Neutrophil (primary cell): ENCODE data around the gene ZNF248.
"Not testable (repeated sequence)": the region's sequence is repeated elsewhere in the genome, so short reads cannot be mapped to it uniquely, and the experiment has no call there.

ENCODE experiments used
- H3K27ac ChIP-seq: fragments of 200-600 bp; sonication (generic); 2 replicates; pipeline ENCODE4 v1.5.1; 2016; ENCODE audit warnings: mild to moderate bottlenecking, moderate library complexity
- H3K27me3 ChIP-seq: fragments of 200-600 bp; sonication (generic); 2 replicates; pipeline ENCODE4 v1.6.0; 2016; ENCODE audit warnings: mild to moderate bottlenecking
- H3K36me3 ChIP-seq: fragments of 200-600 bp; sonication (generic); 2 replicates; pipeline ENCODE4 v1.5.1; 2017
- H3K4me1 ChIP-seq, 2 experiments: fragments of 200-600 bp in 1 of 2; sonication (generic) in 1 of 2; 1 replicate in 1 of 2; 2 replicates in 1 of 2; pipeline versions ENCODE4 v1.5.1 to v1.6.1; 2013 to 2016; ENCODE audit warnings: low read depth in 1 of 2, low read length in 1 of 2, mild to moderate bottlenecking in 1 of 2, moderate library complexity in 1 of 2; ENCODE audit not compliant: control insufficient read depth in 1 of 2, insufficient read depth in 1 of 2
- H3K4me3 ChIP-seq, 2 experiments: fragments of 200-600 bp in 1 of 2; sonication (generic) in 1 of 2; 1 replicate in 1 of 2; 2 replicates in 1 of 2; pipeline ENCODE4 v1.5.1; 2013 to 2016; ENCODE audit warnings: low read depth in 1 of 2, low read length in 1 of 2, mild to moderate bottlenecking in 1 of 2, moderate library complexity in 1 of 2
- H3K9me3 ChIP-seq: fragments of 200-600 bp; sonication (generic); 2 replicates; pipeline ENCODE4 v1.5.1; 2016
- TF ChIP-seq, protein P1 (sequence below): fragments of 200-600 bp; sonication (generic); IDR thresholded peaks from 2 replicates; pipeline ENCODE4 v1.5.1; 2016; ENCODE audit warnings: antibody characterized with exemption

ZNF248 gene

DNA sequence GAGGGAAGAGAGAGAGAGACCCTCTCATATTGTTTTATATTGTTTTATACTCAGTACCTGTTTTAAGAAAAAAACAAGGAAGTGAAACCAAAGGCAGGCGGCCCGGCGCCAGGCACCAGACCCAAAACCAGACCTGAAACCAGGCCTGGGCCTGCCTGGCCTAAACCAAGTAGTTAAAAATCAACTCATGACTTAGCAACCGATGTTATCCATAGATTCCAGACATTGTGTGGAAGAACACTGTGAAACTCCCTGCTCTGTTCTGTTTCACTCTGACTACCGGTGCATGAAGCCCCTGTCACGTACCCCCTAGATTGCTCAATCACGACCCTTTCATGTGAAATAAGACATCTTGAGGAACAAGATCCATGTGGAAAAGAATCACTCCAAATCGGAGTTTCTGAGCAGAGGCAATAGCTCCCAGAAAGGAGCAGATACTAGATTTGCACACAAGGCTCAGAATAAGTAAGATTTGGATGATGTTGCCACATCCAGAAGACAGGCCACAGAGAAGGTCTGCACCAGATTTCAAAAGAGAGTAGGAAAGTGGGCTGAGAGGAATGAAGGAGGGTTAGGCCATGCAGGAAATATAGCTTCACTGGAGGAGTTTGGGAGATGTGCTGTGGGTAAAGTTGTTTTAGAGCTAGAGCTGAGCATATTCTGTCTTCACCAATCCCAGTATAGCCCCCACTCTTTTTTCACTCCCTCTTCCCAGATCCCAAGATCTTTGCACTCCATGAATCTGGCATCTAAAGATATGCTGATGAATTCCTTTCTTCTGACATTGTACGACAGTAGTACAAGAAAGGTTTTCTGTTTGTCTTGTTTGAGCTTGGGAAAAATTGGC lies 8.8 kb upstream of the ZNF248 start:
- Histone ChIP-seq H3K27me3 (no peaks in the 10 kb centered on the region), H3K36me3 (no peaks in the 10 kb centered on the region), H3K4me3 (no peak overlapping the region), H3K4me1 (no peaks in the 10 kb centered on the region), H3K9me3 (no peaks in the 10 kb centered on the region), H3K27ac (no peak overlapping the region)
- TF ChIP-seq, protein P1, sequence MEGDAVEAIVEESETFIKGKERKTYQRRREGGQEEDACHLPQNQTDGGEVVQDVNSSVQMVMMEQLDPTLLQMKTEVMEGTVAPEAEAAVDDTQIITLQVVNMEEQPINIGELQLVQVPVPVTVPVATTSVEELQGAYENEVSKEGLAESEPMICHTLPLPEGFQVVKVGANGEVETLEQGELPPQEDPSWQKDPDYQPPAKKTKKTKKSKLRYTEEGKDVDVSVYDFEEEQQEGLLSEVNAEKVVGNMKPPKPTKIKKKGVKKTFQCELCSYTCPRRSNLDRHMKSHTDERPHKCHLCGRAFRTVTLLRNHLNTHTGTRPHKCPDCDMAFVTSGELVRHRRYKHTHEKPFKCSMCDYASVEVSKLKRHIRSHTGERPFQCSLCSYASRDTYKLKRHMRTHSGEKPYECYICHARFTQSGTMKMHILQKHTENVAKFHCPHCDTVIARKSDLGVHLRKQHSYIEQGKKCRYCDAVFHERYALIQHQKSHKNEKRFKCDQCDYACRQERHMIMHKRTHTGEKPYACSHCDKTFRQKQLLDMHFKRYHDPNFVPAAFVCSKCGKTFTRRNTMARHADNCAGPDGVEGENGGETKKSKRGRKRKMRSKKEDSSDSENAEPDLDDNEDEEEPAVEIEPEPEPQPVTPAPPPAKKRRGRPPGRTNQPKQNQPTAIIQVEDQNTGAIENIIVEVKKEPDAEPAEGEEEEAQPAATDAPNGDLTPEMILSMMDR: no peak

DNA sequence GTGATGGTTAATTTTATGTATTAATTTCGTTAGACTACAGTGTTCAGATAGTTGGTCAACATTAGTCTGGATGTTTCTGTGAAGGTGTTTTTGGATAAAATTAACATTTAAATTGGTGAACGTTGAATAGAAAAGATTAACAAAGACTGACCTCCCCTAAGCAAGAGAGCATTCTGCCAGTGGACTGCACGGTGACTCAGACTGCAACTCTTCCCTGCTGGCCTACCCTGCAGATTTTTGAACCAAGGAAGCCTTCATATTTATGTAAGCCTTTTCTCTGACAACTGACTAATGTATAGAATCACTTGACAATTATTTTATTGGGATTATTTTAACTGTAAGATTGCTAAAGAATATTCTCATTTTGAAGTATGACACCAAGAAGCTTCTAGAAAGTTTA lies 7.9 kb upstream of the ZNF248 start:
- TF ChIP-seq, protein P1: no peak
- Histone ChIP-seq H3K4me1 (no peaks in the 10 kb centered on the region), H3K27ac (no peak overlapping the region), H3K27me3 (no peaks in the 10 kb centered on the region), H3K36me3 (no peaks in the 10 kb centered on the region), H3K4me3 (no peak overlapping the region), H3K9me3 (no peaks in the 10 kb centered on the region)

DNA sequence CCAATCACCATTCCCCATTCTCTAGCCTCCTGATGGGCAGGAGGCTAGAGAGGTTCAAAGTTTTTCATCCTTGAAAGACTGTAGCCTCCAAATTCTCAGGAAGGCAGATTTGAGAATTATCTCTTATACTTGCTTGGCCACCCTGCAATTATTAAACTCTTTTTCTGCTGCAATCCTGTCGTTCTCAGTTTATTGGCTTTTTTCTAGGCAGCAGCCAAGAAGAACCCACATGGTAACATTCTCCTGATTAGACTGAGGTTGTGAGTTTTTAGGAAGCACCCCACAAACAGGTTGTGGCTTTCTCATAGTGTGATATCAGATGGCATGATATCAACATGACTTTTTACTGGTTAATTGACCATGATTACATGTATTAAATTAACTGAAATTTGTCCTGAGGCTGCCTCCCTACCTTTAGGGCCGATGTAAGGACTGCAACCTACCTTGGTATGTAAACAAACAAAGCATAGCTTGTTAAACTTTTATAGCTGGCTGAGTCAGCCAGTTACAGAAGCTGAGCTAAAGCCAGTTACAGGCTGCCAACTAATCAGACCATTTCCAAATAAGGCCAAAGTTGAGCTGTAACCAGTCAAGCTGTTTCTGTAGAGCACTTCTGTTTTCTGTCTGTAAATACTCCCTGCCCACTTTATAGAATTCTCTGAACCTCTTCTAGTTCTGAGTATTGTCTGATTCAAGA lies 3.2 kb upstream of the ZNF248 start:
- H3K4me1 ChIP-seq: peaks cover 14% of the 10 kb centered on the region in 2 experiments
- H3K4me3 ChIP-seq: no peak overlapping the region
- no peaks in the 10 kb centered on the region for H3K36me3 ChIP-seq
- H3K27me3 ChIP-seq: peaks cover 11% of the 10 kb centered on the region
- no peaks in the 10 kb centered on the region for H3K9me3 ChIP-seq
- H3K27ac ChIP-seq: no peak overlapping the region
- TF ChIP-seq, protein P1: no peak

DNA sequence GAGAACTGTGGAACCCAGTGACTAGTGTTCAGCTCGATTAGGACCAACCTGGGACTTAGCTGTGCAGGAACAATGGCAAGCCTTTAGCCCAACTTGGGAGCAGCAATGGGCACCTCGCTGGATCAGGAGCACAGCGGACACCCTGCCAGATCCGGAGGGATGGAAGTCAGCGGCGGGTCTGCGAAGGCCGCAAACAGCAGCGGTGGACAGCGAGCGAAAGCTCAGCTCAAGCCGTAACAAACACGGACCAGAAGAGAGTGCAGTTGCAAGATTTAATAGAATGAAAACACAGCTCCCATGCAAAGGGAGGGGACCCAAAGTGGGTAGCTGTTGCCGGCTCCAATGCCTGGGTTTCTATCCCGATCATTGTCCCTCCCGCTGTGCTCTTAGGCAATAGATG lies 1.9 kb upstream of the ZNF248 start:
- not testable (repeated sequence) for H3K36me3 ChIP-seq, H3K4me3 ChIP-seq, H3K27ac ChIP-seq, H3K9me3 ChIP-seq
- H3K4me1 ChIP-seq: peaks cover 14% of the 10 kb centered on the region in 2 experiments
- H3K27me3 ChIP-seq: peaks cover 11% of the 10 kb centered on the region

DNA sequence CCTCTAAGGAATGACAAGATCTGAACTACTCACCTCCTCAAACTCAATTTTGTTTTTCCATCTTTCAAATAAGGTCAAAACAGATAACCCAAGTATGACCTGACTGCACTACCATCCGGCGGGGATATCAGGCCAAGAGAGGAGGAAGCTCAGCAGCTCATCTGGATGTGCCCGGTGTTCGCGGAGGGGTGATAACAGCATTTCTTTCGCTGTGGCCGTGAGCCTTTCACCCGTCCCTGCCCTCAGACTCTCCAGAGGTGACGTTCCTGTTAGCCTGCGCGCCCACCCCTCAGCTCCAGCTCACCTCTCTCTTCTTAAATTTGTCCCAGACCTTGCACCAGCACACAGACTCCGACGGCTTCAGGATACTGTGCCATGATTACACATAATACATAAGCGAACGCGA lies 526 bp downstream of the ZNF248 start:
- peak overlapping the region; percentile 65 for H3K27ac ChIP-seq
- no peaks in the 10 kb centered on the region for H3K9me3 ChIP-seq
- H3K4me1 ChIP-seq: peaks cover 14% of the 10 kb centered on the region in 2 experiments
- no peaks in the 10 kb centered on the region for H3K36me3 ChIP-seq
- H3K4me3 ChIP-seq: peak overlapping the region; percentile 87 to 99
- peaks cover 11% of the 10 kb centered on the region for H3K27me3 ChIP-seq
- TF ChIP-seq, protein P1: no peak

DNA sequence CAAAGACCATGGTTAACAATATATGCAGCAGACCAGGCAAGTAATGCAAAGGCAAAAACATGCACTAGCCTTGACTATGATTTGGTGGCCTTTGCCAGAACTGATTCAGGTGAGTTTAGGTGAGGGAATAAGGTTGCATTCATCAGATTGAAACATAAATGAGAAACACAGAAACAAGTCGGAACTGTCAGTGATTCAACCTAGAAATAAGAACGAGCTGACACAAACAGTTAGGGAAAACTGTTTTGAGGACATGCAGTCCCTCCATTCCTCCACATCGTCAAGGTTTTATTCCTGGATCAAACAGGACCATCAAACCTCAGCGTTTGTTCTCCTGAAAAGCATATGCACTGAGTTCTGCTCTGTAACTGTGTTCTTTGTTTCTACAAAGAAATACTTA lies 1.8 kb downstream of the ZNF248 start:
- Histone ChIP-seq H3K27ac (no peak overlapping the region), H3K9me3 (no peaks in the 10 kb centered on the region), H3K36me3 (no peaks in the 10 kb centered on the region), H3K27me3 (peaks cover 11% of the 10 kb centered on the region), H3K4me3 (no peak overlapping the region), H3K4me1 (peaks cover 14% of the 10 kb centered on the region in 2 experiments)
- TF ChIP-seq, protein P1: no peak
